Kidney (tissue), 14 donors: ENCODE results near the gene IGF2BP1. TPM values are rescaled to one million over a fixed set of nuclear protein-coding genes. Genes with fewer than 3 reads are reported as not detected.
"Not testable (repeated sequence)": the region's sequence is repeated elsewhere in the genome, so short reads cannot be mapped to it uniquely, and the experiment has no call there.

ENCODE experiments used
- DNase-seq, 5 donors: peaks; one replicate each; pipeline ENCODE4 v3.0.0-alpha.2; 2013 to 2020
- FAIRE-seq: peaks from 2 replicates; lab custom pipeline; 2012; peaks lifted over from hg19 to GRCh38; lab: Jason Lieb, UNC
- H3K27ac ChIP-seq, 2 donors: one replicate each; pipeline ENCODE4 v1.7.0; 2013; ENCODE audit warnings: low read depth in 2 of 2, low read length in 2 of 2, inconsistent platforms in 1 of 2
- H3K27me3 ChIP-seq: one replicate; pipeline ENCODE4 v1.7.1; 2013; ENCODE audit warnings: low read length, inconsistent platforms; ENCODE audit not compliant: control insufficient read depth, insufficient read depth
- H3K36me3 ChIP-seq, 3 donors: one replicate each; pipeline versions ENCODE4 v1.7.0 to v1.7.1; 2013; ENCODE audit warnings: low read length in 3 of 3, control low read depth in 1 of 3, inconsistent platforms in 1 of 3; ENCODE audit not compliant: insufficient read depth in 3 of 3, control insufficient read depth in 2 of 3
- H3K4me1 ChIP-seq, 3 donors: one replicate each; pipeline versions ENCODE4 v1.7.0 to v1.7.1; 2013; ENCODE audit warnings: low read length in 3 of 3, inconsistent platforms in 1 of 3, low read depth in 1 of 3; ENCODE audit not compliant: control insufficient read depth in 2 of 3, insufficient read depth in 2 of 3
- H3K4me3 ChIP-seq, 3 donors: one replicate each; pipeline versions ENCODE4 v1.7.0 to v1.8.1; 2013; ENCODE audit warnings: low read length in 3 of 3, control low read depth in 1 of 3, inconsistent platforms in 1 of 3
- H3K9ac ChIP-seq, 3 donors: one replicate each; pipeline versions ENCODE4 v1.7.0 to v1.7.1; 2013; ENCODE audit warnings: low read length in 3 of 3, control low read depth in 1 of 3, inconsistent platforms in 1 of 3
- H3K9me3 ChIP-seq, 3 donors: one replicate each; pipeline versions ENCODE4 v1.7.0 to v1.7.1; 2013; ENCODE audit warnings: low read length in 3 of 3, control low read depth in 1 of 3, inconsistent platforms in 1 of 3; ENCODE audit not compliant: control insufficient read depth in 2 of 3, insufficient read depth in 1 of 3
- intact Hi-C: fragments of 100-400 bp; cut with DNase I; formaldehyde crosslinking; loops from one replicate; pipeline ENCODE4 v1.11.1; 2022
- polyA plus RNA-seq: library from polyadenylated mRNA; stranded (reverse); fragments of 350-450 nt; fragmentation: Illumina TruSeq; extraction: RNeasy Lipid Tissue Mini Kit (QIAGEN cat#74804); gene quantifications from one replicate; pipeline ENCODE4 v1.2.3, GENCODE V29; 2014; ENCODE audit warnings: low read depth, low replicate concordance; ENCODE audit not compliant: insufficient read depth
- total RNA-seq: library from RNA; stranded (reverse); fragmentation: NEBNext Ultra II Directional; extraction: Animal tissue kit (Norgen Biotek cat#: 25700); gene quantifications from one replicate; pipeline ENCODE4 v1.2.1, GENCODE V29; 2021
- TF ChIP-seq, protein P1 (sequence below): IDR thresholded peaks from 3 replicates; pipeline ENCODE4 v1.5.1; 2012; ENCODE audit warnings: mild to moderate bottlenecking, moderate library complexity, borderline replicate concordance; ENCODE audit not compliant: insufficient read depth; ENCODE audit errors: extremely low read depth
- donor health status: control.
- donor health status: control.
- donor health status: control.
- donor health status: control.
- donor health status: control.
- donor health status: DM: yes; HTN: yes; CAD: no.
- donor health status: Normal renal cell carcinoma (clear cell type).

The IGF2BP1 gene
- total and polyA plus RNA-seq, 2 donors from 2014 or later = 1.3 to 1.5 TPM

DNA sequence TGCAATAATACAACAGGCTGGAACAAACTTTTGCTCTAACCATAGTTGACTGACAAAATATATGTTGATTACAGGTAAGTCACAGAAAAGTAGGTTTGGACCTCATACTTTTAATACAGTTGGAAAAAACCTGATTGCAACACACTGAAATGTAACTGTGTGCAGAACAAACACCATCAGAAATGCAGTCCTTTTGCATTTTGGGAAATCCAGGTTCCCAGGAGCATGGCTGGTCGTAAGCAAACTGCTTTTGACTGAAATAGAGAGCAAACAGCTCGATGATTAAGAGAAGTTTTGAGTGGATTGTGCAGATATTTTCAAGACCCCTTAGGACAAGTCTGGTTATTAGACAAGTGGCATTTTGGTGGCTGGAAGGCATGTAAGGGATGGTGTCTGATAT, 8.0 kb downstream of the IGF2BP1 start:
- Histone ChIP-seq H3K9me3 (peaks cover 0 to 3% (median 0%) of the 10 kb centered on the region in 3 donors), H3K9ac (no peak overlapping the region), H3K27me3 (peaks cover 12% of the 10 kb centered on the region), H3K36me3 (no peaks in the 10 kb centered on the region), H3K4me3 (no peak overlapping the region), H3K27ac (no peak overlapping the region), H3K4me1 (no peaks in the 10 kb centered on the region)
- DNase-seq = no peak
- FAIRE-seq = no peak
- TF ChIP-seq, protein P1, sequence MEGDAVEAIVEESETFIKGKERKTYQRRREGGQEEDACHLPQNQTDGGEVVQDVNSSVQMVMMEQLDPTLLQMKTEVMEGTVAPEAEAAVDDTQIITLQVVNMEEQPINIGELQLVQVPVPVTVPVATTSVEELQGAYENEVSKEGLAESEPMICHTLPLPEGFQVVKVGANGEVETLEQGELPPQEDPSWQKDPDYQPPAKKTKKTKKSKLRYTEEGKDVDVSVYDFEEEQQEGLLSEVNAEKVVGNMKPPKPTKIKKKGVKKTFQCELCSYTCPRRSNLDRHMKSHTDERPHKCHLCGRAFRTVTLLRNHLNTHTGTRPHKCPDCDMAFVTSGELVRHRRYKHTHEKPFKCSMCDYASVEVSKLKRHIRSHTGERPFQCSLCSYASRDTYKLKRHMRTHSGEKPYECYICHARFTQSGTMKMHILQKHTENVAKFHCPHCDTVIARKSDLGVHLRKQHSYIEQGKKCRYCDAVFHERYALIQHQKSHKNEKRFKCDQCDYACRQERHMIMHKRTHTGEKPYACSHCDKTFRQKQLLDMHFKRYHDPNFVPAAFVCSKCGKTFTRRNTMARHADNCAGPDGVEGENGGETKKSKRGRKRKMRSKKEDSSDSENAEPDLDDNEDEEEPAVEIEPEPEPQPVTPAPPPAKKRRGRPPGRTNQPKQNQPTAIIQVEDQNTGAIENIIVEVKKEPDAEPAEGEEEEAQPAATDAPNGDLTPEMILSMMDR = no peak
- intact Hi-C loops = no loop called here

DNA sequence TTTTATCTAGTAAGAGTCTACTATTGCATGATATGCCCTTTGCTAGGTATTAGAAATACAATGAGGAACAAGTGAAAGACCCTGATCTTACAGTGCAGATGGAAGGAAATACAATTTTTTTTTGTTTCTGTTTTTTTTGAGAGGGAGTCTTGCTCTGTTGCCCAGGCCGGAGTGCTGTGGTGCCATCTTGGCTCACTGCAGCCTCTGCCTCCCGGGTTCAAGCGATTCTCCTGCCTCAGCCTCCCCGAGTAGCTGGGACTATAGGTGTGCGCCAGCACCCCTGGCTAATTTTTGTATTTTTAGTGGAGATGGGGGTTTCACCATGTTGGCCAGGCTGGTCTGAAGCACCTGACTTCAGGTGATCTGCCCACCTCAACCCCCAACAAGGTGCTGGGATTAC, 11.7 kb downstream of the IGF2BP1 start:
- intact Hi-C loops, H3K27me3 ChIP-seq, FAIRE-seq, DNase-seq, H3K4me3 ChIP-seq, H3K9ac ChIP-seq, H3K36me3 ChIP-seq, H3K9me3 ChIP-seq, H3K27ac ChIP-seq, H3K4me1 ChIP-seq: not testable (repeated sequence)

DNA sequence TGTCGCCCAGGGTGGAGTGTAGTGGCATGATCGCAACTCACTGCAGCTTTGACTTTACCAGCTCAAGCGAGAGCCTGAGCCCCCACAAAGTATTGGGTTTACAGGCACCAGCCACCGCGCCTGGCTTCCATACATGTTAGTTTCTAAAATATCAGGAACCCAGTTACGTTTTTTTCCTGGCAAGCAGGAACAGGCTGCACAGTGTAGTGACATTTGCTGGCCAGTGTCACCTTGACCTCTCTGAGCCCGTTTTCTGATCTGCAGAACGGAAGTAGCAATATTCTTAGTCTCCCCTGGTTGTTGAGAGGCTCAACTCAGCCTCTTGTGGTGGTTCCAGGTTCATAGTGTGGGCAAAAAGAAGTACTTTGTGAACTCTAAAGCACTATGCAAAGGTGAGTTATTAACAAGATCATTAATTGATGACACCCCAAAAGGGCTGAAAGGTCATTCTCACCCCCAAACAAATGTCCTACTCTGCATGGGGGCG, 15.6 kb downstream of the IGF2BP1 start:
- H3K9me3 ChIP-seq = no peaks in the 10 kb centered on the region
- no peak overlapping the region for H3K27ac ChIP-seq
- H3K9ac ChIP-seq = no peak overlapping the region
- H3K27me3 ChIP-seq = no peaks in the 10 kb centered on the region
- FAIRE-seq (no peak), DNase-seq (peak in 1 of 5 donors; percentile 38)
- TF ChIP-seq, protein P1 = no peak
- H3K4me1 ChIP-seq = peaks cover 0 to 6% (median 0%) of the 10 kb centered on the region in 3 donors
- intact Hi-C loops = no loop called here
- no peaks in the 10 kb centered on the region for H3K36me3 ChIP-seq
- peak overlapping the region in 1 of 3 donors; percentile 43 for H3K4me3 ChIP-seq

DNA sequence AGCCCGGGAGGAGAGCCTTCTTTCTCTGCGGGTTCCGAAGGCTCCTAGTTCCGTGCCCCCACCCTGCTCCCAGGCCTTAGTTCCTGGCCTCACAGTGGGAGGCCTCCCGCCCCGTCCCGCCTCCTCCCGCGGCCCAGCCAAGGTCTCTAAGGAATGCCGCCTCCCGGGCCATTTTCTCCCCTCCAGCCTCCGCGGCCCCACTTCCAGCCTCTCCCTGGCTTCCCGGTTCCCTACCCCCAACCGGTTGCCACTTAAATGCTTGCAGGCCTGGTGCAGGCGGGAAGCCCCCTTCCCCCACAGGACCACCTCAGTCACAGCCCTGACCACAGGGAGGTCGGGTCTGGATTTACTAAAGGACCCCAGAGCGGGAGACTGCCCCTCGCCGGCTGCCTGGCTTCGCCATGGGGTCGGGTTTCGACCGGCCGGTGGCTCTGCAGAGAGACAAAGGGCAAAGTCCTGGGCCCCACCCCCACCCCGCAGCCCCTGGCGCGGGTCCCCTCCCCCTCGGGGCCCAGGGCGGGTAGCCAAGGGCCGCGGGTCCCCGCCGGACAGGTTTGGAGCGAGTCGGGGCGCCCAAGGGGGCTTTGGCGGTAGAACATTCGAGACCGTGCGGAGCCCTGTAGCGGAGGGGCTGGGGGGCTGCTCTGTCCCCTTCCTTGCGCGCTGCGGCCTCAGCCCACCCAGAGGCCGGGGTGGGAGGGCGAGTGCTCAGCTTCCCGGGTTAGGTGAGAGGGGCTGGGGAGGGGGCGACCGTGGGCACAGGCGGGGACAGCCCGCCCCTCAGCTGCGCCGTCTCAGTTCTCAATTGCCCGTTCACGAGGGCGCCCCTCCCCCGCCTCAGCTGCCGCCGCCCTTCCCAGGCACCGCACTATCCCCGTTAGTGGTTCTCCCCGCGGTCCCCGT, 16.4 kb downstream of the IGF2BP1 start:
- peak overlapping the region in 2 of 3 donors; percentile 30 to 43 for H3K4me3 ChIP-seq
- intact Hi-C loops = no loop called here
- H3K9ac ChIP-seq = no peak overlapping the region
- no peaks in the 10 kb centered on the region for H3K36me3 ChIP-seq
- no peaks in the 10 kb centered on the region for H3K27me3 ChIP-seq
- H3K4me1 ChIP-seq = peaks cover 0 to 6% (median 0%) of the 10 kb centered on the region in 3 donors
- no peaks in the 10 kb centered on the region for H3K9me3 ChIP-seq
- FAIRE-seq (no peak), DNase-seq (peak in 4 of 5 donors; percentile 79 to 87 (median 83))
- TF ChIP-seq, protein P1 = no peak
- H3K27ac ChIP-seq = peak overlapping the region in 1 of 2 donors; percentile 67
